ENCODE results near the gene VCX2.

- TF ChIP-seq, protein P1, sequence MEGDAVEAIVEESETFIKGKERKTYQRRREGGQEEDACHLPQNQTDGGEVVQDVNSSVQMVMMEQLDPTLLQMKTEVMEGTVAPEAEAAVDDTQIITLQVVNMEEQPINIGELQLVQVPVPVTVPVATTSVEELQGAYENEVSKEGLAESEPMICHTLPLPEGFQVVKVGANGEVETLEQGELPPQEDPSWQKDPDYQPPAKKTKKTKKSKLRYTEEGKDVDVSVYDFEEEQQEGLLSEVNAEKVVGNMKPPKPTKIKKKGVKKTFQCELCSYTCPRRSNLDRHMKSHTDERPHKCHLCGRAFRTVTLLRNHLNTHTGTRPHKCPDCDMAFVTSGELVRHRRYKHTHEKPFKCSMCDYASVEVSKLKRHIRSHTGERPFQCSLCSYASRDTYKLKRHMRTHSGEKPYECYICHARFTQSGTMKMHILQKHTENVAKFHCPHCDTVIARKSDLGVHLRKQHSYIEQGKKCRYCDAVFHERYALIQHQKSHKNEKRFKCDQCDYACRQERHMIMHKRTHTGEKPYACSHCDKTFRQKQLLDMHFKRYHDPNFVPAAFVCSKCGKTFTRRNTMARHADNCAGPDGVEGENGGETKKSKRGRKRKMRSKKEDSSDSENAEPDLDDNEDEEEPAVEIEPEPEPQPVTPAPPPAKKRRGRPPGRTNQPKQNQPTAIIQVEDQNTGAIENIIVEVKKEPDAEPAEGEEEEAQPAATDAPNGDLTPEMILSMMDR (IDR thresholded peaks at IDR 0.05; ENCODE audit: extremely low read depth in 1 of 2, insufficient read depth in 1 of 2, low read depth in 1 of 2, low read length in 2 of 2): no peak
- TF ChIP-seq POLR2A (IDR thresholded peaks at IDR 0.05; ENCODE audit: low read depth, low read length) (no peak), MYC (IDR thresholded peaks at IDR 0.05; ENCODE audit: low read depth, low read length) (no peak)
These were observed 30.8 kb upstream of the VCX2 start for GRCh38 chrX:8201896-8202331.

All from endothelial cell of umbilical vein (primary cell).